ENCODE results near the gene GCNA. TPM values are rescaled to one million over a fixed set of nuclear protein-coding genes. Genes with fewer than 3 reads are reported as not detected.

Gene GCNA
- total and polyA plus RNA-seq, 2 of the 13 experiments (the other 11 are each of a cell fraction or from before 2014, with no cell fraction given) = 0.38 to 0.66 TPM

DNA sequence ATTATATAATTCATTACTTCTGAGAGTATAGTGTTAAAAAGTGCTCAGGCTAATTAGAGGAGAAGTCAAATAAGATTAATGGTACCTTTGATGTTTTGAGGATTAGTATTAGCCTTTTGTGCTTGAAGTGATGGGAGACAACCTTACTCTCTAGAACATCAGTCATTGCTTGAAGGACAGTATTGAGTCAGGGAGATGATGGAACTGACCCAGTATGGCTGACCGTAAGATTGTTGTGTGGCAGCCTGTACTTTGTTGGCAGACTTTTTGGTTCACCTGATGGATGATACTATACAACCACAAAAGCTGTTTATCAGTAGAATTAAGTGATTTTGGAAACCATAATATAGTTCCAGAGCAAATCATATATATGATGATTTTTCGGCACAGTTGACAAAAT, 35.4 kb upstream of the GCNA start:
- in situ Hi-C loops (cut with HindIII; ENCODE audit: extremely low pct_ligation_motif_present, low pct_unique_long_range_greater_than_20kb) = no loop called here
- WGBS (ENCODE audit: low lambda C conversion rate) = 97% methylated on average over 2 of the region's 2 CpGs

More for the DNA sequence above, 35.4 kb upstream of the GCNA start:
- intact Hi-C loops (cut with micrococcal nuclease; ENCODE audit: unreplicated experiment) = no loop called here
- BruUV-seq (replicated peaks) = no TSS peak
- Histone ChIP-seq H3K4me2 (ENCODE audit: low read depth, low read length) (no peak overlapping the region), H3K27me3 (ENCODE audit: control insufficient read depth in 1 of 2, insufficient read depth in 2 of 2, low read length in 2 of 2) (no peaks in the 10 kb centered on the region), H3K4me1 (ENCODE audit: insufficient read depth, low read length) (peaks cover 35% of the 10 kb centered on the region), H3K9ac (ENCODE audit: insufficient read depth, low read depth, low read length) (no peak overlapping the region), H3K36me3 (replicated peaks in 1 of 2; ENCODE audit: control insufficient read depth in 1 of 2, insufficient read depth in 2 of 2, low read length in 2 of 2) (peaks cover 4 to 34% of the 10 kb centered on the region in 2 experiments), H2AFZ (ENCODE audit: low read length) (no peak overlapping the region), H3K9me3 (ENCODE audit: low read length) (no peaks in the 10 kb centered on the region), H3K4me3 (replicated peaks in 1 of 3; ENCODE audit: insufficient read depth in 1 of 3, low read depth in 2 of 3, low read length in 3 of 3) (no peak overlapping the region), H4K20me1 (ENCODE audit: insufficient read depth, low read length) (peaks cover 60% of the 10 kb centered on the region), H3K27ac (ENCODE audit: extremely low read length, insufficient read depth, low read length) (no peak overlapping the region), H3K79me2 (ENCODE audit: insufficient read depth, low read length) (peaks cover 91% of the 10 kb centered on the region)
- ChIA-PET POLR2A (interaction anchor here (1.1 kb wide), 1 partner anchor 11 kb away, joined by 3 read pairs; the partner anchor contains the start of gene OGT), CTCF (ENCODE audit: low intra/inter-chr PET ratio, low total read pairs) (no interaction called here)
- FAIRE-seq = no peak
- no peak for ATAC-seq
- TF ChIP-seq CCDC6 (CRISPR knock-in tag; IDR thresholded peaks at IDR 0.05) (no peak), TOE1 (CRISPR knock-in tag; IDR thresholded peaks at IDR 0.05) (no peak), ZNF205 (CRISPR knock-in tag; IDR thresholded peaks at IDR 0.05) (no peak), TBL1XR1 (IDR thresholded peaks at IDR 0.05; ENCODE audit: borderline replicate concordance, low read length, partially characterized antibody) (no peak), GABPB1 (CRISPR knock-in tag; IDR thresholded peaks at IDR 0.05) (no peak), ZNF431 (CRISPR knock-in tag; IDR thresholded peaks at IDR 0.05; ENCODE audit: borderline replicate concordance, low read depth) (no peak), ZNF790 (CRISPR knock-in tag; IDR thresholded peaks at IDR 0.05; ENCODE audit: borderline replicate concordance) (no peak), ZNF788 (CRISPR knock-in tag; IDR thresholded peaks at IDR 0.05; ENCODE audit: borderline replicate concordance) (no peak), NBN (conservative IDR thresholded peaks at IDR 0.05) (no peak)
- TF ChIP-seq, protein P1, sequence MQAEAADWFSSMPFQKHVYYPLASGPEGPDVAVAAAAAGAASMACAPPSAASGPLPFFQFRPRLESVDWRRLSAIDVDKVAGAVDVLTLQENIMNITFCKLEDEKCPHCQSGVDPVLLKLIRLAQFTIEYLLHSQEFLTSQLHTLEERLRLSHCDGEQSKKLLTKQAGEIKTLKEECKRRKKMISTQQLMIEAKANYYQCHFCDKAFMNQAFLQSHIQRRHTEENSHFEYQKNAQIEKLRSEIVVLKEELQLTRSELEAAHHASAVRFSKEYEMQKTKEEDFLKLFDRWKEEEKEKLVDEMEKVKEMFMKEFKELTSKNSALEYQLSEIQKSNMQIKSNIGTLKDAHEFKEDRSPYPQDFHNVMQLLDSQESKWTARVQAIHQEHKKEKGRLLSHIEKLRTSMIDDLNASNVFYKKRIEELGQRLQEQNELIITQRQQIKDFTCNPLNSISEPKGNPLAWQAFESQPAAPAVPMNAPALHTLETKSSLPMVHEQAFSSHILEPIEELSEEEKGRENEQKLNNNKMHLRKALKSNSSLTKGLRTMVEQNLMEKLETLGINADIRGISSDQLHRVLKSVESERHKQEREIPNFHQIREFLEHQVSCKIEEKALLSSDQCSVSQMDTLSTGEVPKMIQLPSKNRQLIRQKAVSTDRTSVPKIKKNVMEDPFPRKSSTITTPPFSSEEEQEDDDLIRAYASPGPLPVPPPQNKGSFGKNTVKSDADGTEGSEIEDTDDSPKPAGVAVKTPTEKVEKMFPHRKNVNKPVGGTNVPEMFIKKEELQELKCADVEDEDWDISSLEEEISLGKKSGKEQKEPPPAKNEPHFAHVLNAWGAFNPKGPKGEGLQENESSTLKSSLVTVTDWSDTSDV (CRISPR knock-in tag; IDR thresholded peaks at IDR 0.05) = no peak
- no peak for DNase-seq (ENCODE audit: low spot score)
